HL-60 (cell line): ENCODE results near the gene GABRQ.

Experiments
- DNase-seq, 2 experiments: peaks; one replicate each; pipeline ENCODE4 v3.0.0-alpha.2; 2010 to 2020; ENCODE audit warnings: low read depth in 1 of 2, low spot score in 1 of 2
- H3K27ac ChIP-seq: fragments of 250-450 bp; sonication (Bioruptor Pico); replicated peaks from 2 replicates; pipeline ENCODE4 v1.5.1; 2020; ENCODE audit warnings: mild to moderate bottlenecking, moderate library complexity
- H3K27me3 ChIP-seq: fragments of 250-450 bp; sonication (Bioruptor Pico); 2 replicates; pipeline ENCODE4 v1.5.1; 2021; ENCODE audit warnings: mild to moderate bottlenecking, moderate library complexity; ENCODE audit not compliant: insufficient read depth, poor library complexity, severe bottlenecking
- H3K4me3 ChIP-seq: replicated peaks from 2 replicates; pipeline ENCODE4 v1.5.1; 2011; ENCODE audit warnings: mild to moderate bottlenecking, control low read depth, low read length; ENCODE audit not compliant: insufficient read depth
- GABPA ChIP-seq: IDR thresholded peaks from 2 replicates; pipeline ENCODE4 v1.6.1; 2012; ENCODE audit warnings: low read depth
- POLR2AphosphoS5 ChIP-seq: IDR thresholded peaks from 2 replicates; pipeline ENCODE4 v1.6.1; 2012; ENCODE audit warnings: low read depth
- SPI1 ChIP-seq: IDR thresholded peaks from 2 replicates; pipeline ENCODE4 v1.6.1; 2012; ENCODE audit warnings: low read depth, mild to moderate bottlenecking, borderline replicate concordance
- TF ChIP-seq, protein P1 (sequence below): IDR thresholded peaks from 2 replicates; pipeline ENCODE4 v1.6.1; 2012; ENCODE audit warnings: low read depth; ENCODE audit not compliant: insufficient replicate concordance
- TF ChIP-seq, protein P2 (sequence below): IDR thresholded peaks from one replicate; pipeline ENCODE4 v1.5.1; 2011; ENCODE audit warnings: low read length, control low read depth, inconsistent platforms; ENCODE audit not compliant: insufficient read depth

Gene GABRQ

DNA sequence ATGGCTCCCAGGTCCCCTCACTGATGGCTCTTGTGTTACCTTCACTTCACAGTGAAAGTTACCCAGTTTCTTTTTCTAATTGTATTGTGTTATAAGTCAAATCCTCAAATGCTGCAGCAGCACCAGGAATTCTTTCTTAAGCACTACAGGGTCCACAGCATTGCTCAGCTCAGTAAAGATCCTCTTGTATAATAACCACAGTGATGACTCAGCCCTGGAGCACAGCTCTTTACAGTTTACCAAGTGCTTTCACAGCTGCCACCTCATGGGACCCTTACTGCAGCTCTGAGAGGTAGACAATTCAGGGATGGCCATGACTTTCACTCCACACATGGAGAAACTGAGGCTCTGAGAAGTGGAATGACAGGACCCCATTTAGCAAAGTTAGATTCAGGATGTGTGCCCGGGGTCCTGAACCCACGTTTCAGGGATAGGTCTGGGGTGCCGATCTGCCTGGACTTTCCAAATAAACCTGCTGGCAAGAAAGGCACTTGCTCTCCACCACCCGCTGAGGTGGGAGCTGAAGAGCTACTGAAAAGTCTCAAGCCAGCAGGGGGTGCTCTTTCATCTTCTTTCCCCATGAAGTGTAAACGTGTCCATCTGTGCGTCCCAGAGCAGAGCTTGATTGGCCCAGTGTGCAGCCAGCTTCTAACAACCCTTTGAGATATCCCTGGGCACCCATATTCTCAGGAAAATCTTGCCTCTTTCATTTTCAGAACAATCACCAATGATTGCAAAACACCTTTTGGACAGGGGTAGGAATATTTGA is 35.7 kb upstream of the GABRQ start:
- H3K4me3 ChIP-seq: no peak overlapping the region
- no peak overlapping the region for H3K27ac ChIP-seq
- DNase-seq: peak in 1 of 2 experiments; percentile 2
- TF ChIP-seq SPI1 (no peak), GABPA (no peak), POLR2AphosphoS5 (no peak)
- TF ChIP-seq, protein P1, sequence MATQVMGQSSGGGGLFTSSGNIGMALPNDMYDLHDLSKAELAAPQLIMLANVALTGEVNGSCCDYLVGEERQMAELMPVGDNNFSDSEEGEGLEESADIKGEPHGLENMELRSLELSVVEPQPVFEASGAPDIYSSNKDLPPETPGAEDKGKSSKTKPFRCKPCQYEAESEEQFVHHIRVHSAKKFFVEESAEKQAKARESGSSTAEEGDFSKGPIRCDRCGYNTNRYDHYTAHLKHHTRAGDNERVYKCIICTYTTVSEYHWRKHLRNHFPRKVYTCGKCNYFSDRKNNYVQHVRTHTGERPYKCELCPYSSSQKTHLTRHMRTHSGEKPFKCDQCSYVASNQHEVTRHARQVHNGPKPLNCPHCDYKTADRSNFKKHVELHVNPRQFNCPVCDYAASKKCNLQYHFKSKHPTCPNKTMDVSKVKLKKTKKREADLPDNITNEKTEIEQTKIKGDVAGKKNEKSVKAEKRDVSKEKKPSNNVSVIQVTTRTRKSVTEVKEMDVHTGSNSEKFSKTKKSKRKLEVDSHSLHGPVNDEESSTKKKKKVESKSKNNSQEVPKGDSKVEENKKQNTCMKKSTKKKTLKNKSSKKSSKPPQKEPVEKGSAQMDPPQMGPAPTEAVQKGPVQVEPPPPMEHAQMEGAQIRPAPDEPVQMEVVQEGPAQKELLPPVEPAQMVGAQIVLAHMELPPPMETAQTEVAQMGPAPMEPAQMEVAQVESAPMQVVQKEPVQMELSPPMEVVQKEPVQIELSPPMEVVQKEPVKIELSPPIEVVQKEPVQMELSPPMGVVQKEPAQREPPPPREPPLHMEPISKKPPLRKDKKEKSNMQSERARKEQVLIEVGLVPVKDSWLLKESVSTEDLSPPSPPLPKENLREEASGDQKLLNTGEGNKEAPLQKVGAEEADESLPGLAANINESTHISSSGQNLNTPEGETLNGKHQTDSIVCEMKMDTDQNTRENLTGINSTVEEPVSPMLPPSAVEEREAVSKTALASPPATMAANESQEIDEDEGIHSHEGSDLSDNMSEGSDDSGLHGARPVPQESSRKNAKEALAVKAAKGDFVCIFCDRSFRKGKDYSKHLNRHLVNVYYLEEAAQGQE: no peak
- TF ChIP-seq, protein P2, sequence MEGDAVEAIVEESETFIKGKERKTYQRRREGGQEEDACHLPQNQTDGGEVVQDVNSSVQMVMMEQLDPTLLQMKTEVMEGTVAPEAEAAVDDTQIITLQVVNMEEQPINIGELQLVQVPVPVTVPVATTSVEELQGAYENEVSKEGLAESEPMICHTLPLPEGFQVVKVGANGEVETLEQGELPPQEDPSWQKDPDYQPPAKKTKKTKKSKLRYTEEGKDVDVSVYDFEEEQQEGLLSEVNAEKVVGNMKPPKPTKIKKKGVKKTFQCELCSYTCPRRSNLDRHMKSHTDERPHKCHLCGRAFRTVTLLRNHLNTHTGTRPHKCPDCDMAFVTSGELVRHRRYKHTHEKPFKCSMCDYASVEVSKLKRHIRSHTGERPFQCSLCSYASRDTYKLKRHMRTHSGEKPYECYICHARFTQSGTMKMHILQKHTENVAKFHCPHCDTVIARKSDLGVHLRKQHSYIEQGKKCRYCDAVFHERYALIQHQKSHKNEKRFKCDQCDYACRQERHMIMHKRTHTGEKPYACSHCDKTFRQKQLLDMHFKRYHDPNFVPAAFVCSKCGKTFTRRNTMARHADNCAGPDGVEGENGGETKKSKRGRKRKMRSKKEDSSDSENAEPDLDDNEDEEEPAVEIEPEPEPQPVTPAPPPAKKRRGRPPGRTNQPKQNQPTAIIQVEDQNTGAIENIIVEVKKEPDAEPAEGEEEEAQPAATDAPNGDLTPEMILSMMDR: no peak
- H3K27me3 ChIP-seq: no peaks in the 10 kb centered on the region

DNA sequence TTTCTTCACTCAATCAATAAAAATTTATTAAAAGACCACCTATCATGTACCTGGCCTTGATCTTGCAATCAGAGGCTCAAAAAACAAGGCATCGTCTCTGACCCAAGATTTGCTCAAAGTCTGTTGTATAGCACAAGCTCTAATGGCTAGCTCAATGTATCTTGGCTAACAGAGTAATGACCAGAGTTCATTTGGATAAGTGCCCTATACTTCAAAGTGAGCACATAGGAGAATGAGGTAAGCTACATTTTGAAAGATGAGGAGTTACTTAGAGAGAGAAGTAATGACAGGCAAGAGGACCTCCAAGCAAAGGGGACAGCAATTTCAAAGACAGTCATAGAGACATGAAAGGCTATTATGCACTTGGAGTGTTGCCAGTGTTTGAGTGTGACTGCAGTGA is 22.9 kb upstream of the GABRQ start:
- no peak overlapping the region for H3K27ac ChIP-seq
- no peaks in the 10 kb centered on the region for H3K27me3 ChIP-seq
- no peak for DNase-seq
- no peak for TF ChIP-seq SPI1
- TF ChIP-seq, protein P1: no peak
- TF ChIP-seq, protein P2: no peak
- TF ChIP-seq GABPA: no peak
- TF ChIP-seq POLR2AphosphoS5: no peak
- no peak overlapping the region for H3K4me3 ChIP-seq

DNA sequence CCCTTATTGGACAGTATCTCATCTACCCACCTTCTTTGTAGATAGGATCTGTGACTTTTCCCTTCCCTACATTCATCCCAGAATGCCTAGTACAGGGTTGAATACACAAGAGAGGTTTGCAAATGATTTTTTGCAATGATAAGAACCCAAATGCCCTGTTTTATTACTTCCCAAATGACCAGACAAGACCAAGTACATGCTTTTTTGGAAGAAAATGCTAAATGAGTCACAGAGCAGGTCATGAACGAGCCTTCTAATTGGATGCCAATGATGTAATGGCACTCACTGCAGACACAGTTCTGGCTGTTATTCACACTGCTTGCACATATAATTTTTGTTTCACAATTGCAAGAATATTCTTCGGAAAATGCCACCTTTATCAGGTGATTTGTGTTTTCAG is 17.8 kb upstream of the GABRQ start:
- H3K4me3 ChIP-seq: no peak overlapping the region
- H3K27ac ChIP-seq: no peak overlapping the region
- TF ChIP-seq SPI1 (no peak), POLR2AphosphoS5 (no peak), GABPA (no peak)
- TF ChIP-seq, protein P1: no peak
- TF ChIP-seq, protein P2: no peak
- no peaks in the 10 kb centered on the region for H3K27me3 ChIP-seq
- DNase-seq: no peak
